Loucy (cell line): ENCODE results near the gene GJA10.

Source experiments
- EZH2phosphoT487 ChIP-seq: fragments of 200-600 bp; IDR thresholded peaks from 2 replicates; pipeline ENCODE4 v1.6.1; 2018; ENCODE audit warnings: antibody characterized with exemption, mild to moderate bottlenecking, moderate library complexity, borderline replicate concordance
- TF ChIP-seq, protein P1 (sequence below): fragments of 200-600 bp; sonication (generic); conservative IDR thresholded peaks from 2 replicates; pipeline ENCODE4 v1.5.1; 2014; ENCODE audit warnings: mild to moderate bottlenecking, antibody characterized with exemption, low read length

DNA sequence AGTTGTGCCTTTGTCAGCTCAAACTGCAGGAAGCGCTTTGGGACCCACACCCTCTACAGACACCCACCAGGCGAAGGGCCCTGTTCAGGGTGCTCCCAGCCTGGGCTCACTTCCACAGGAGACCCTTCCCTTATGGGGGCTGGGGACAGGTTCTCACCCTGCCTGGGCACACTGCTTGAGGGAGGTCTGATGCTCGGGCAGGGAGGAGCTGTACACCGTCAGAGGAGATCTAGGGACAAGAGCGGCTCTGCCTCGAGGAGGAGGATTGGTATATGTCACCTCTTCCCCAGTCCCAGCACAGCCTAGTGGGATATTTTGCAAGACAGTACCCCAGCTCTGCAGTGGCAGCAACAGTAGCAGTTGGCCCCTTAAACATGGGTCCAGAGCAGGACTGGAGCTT is 26.9 kb downstream of the GJA10 start:
- TF ChIP-seq, protein P1, sequence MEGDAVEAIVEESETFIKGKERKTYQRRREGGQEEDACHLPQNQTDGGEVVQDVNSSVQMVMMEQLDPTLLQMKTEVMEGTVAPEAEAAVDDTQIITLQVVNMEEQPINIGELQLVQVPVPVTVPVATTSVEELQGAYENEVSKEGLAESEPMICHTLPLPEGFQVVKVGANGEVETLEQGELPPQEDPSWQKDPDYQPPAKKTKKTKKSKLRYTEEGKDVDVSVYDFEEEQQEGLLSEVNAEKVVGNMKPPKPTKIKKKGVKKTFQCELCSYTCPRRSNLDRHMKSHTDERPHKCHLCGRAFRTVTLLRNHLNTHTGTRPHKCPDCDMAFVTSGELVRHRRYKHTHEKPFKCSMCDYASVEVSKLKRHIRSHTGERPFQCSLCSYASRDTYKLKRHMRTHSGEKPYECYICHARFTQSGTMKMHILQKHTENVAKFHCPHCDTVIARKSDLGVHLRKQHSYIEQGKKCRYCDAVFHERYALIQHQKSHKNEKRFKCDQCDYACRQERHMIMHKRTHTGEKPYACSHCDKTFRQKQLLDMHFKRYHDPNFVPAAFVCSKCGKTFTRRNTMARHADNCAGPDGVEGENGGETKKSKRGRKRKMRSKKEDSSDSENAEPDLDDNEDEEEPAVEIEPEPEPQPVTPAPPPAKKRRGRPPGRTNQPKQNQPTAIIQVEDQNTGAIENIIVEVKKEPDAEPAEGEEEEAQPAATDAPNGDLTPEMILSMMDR = no peak
- no peak for TF ChIP-seq EZH2phosphoT487
